Hepatocyte (in vitro differentiated cells): ENCODE data around the gene DCDC1.

Experiments used
- EZH2 ChIP-seq: fragments of 200-600 bp; sonication (generic); IDR thresholded peaks from 2 replicates; pipeline ENCODE4 v1.6.1; 2016; ENCODE audit warnings: antibody characterized with exemption, mild to moderate bottlenecking, borderline replicate concordance
- EZH2phosphoT487 ChIP-seq: fragments of 200-600 bp; sonication (generic); IDR thresholded peaks from one replicate; pipeline ENCODE4 v1.6.1; 2018; ENCODE audit warnings: antibody characterized with exemption, mild to moderate bottlenecking, low read depth, moderate library complexity; ENCODE audit not compliant: unreplicated experiment, severe bottlenecking
- TF ChIP-seq, protein P1 (sequence below): fragments of 200-600 bp; sonication (generic); IDR thresholded peaks from 2 replicates; pipeline ENCODE4 v1.5.1; 2016; ENCODE audit warnings: antibody characterized with exemption, mild to moderate bottlenecking; ENCODE audit not compliant: poor library complexity

DNA sequence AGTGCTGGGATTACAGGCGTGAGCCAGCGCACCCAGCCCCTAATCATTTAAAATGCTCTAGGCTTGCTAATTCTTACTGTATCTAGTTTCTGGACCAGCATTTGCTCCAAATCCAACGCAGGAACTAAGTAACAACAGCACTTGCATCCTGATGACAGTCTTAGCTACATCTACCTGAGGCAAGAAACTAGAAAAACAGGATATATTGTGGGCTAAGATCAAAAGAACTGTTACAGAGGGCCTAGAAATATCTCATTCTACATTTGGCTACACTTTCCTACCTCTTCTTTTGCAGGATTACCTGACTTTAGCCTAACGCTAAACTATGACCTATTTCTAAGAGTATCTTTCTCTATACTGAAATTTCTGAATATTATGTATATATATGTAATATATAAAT, 7.8 kb downstream of the DCDC1 start:
- TF ChIP-seq, protein P1, sequence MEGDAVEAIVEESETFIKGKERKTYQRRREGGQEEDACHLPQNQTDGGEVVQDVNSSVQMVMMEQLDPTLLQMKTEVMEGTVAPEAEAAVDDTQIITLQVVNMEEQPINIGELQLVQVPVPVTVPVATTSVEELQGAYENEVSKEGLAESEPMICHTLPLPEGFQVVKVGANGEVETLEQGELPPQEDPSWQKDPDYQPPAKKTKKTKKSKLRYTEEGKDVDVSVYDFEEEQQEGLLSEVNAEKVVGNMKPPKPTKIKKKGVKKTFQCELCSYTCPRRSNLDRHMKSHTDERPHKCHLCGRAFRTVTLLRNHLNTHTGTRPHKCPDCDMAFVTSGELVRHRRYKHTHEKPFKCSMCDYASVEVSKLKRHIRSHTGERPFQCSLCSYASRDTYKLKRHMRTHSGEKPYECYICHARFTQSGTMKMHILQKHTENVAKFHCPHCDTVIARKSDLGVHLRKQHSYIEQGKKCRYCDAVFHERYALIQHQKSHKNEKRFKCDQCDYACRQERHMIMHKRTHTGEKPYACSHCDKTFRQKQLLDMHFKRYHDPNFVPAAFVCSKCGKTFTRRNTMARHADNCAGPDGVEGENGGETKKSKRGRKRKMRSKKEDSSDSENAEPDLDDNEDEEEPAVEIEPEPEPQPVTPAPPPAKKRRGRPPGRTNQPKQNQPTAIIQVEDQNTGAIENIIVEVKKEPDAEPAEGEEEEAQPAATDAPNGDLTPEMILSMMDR: no peak
- TF ChIP-seq EZH2 (no peak), EZH2phosphoT487 (no peak)
